WTC11 (cell line): ENCODE results near the gene KDELR1. TPM values are rescaled to one million over a fixed set of nuclear protein-coding genes. Genes with fewer than 3 reads are reported as not detected.

Source experiments
- ATAC-seq: fragments of 200-7000 bp; cut with Tn5 transposase; 2 replicates; pipeline ENCODE4 v1.10.0; 2021; ENCODE audit warnings: mild to moderate bottlenecking, moderate library complexity
- CTCF ChIA-PET: fragments of 300-600 bp; sonication (Branson Sonifier 250); formaldehyde crosslinking; loops from one replicate; lab custom pipeline; 2021; ENCODE audit warnings: antibody characterized with exemption; lab: Charles Lee
- POLR2A ChIA-PET: fragments of 350-600 bp; sonication (Branson Sonifier 250); formaldehyde crosslinking; loops from one replicate; lab custom pipeline; 2021; ENCODE audit warnings: antibody characterized with exemption; lab: Charles Lee
- DNase-seq: peaks from one replicate; pipeline ENCODE4 v3.0.0; 2021; ENCODE audit warnings: low spot score
- H3K27ac Mint-ChIP-seq: 2 replicates; pipeline ENCODE4 v1.8.0; 2021; ENCODE audit warnings: mixed read lengths
- H3K27me3 Mint-ChIP-seq: 2 replicates; pipeline ENCODE4 v1.8.0; 2021; ENCODE audit warnings: low read depth, mild to moderate bottlenecking, moderate library complexity, mixed read lengths
- H3K36me3 Mint-ChIP-seq: 2 replicates; pipeline ENCODE4 v1.8.0; 2021; ENCODE audit warnings: mixed read lengths
- H3K4me1 Mint-ChIP-seq: 2 replicates; pipeline ENCODE4 v1.8.0; 2022; ENCODE audit warnings: mixed read lengths
- H3K4me3 Mint-ChIP-seq: 2 replicates; pipeline ENCODE4 v1.8.0; 2021; ENCODE audit warnings: mild to moderate bottlenecking, moderate library complexity, mixed read lengths
- H3K9me3 Mint-ChIP-seq: 2 replicates; pipeline ENCODE4 v1.8.0; 2021; ENCODE audit warnings: mixed read lengths
- CREB1 ChIP-seq: sonication (generic); formaldehyde crosslinking; IDR thresholded peaks from 2 replicates; pipeline ENCODE4 v1.8.0; 2023; ENCODE audit warnings: mild to moderate bottlenecking, missing genetic modification reagents
- SMAD4 ChIP-seq: sonication (generic); formaldehyde crosslinking; IDR thresholded peaks from 2 replicates; pipeline ENCODE4 v1.8.0; 2022; ENCODE audit warnings: mild to moderate bottlenecking, missing genetic modification reagents
- STAT6 ChIP-seq: sonication (generic); formaldehyde crosslinking; conservative IDR thresholded peaks from 2 replicates; pipeline ENCODE4 v1.8.1; 2023; ENCODE audit warnings: mild to moderate bottlenecking, low read depth, missing genetic modification reagents, moderate library complexity
- TCF7 ChIP-seq: sonication (generic); formaldehyde crosslinking; IDR thresholded peaks from 2 replicates; pipeline ENCODE4 v1.8.0; 2022; ENCODE audit warnings: mild to moderate bottlenecking, low read depth, missing genetic modification reagents, moderate library complexity
- ZNF232 ChIP-seq: sonication (generic); formaldehyde crosslinking; IDR thresholded peaks from 2 replicates; pipeline ENCODE4 v1.8.0; 2022; ENCODE audit warnings: mild to moderate bottlenecking, missing genetic modification reagents
- ZNF512 ChIP-seq: sonication (generic); formaldehyde crosslinking; IDR thresholded peaks from 2 replicates; pipeline ENCODE4 v1.8.1; 2022; ENCODE audit warnings: missing genetic modification reagents, borderline replicate concordance
- total RNA-seq: library from RNA; stranded (reverse); gene quantifications from 3 replicates; pipeline ENCODE4 v1.2.3, GENCODE V29; 2021
- TF ChIP-seq, protein P1 (sequence below): sonication (generic); formaldehyde crosslinking; IDR thresholded peaks from 2 replicates; pipeline ENCODE4 v1.8.1; 2023; ENCODE audit warnings: mild to moderate bottlenecking, missing genetic modification reagents
- TF ChIP-seq, protein P2 (sequence below): sonication (generic); formaldehyde crosslinking; IDR thresholded peaks from 2 replicates; pipeline ENCODE4 v1.8.0; 2022; ENCODE audit warnings: mild to moderate bottlenecking, missing genetic modification reagents
- TF ChIP-seq, protein P3 (sequence below): sonication (generic); formaldehyde crosslinking; IDR thresholded peaks from 2 replicates; pipeline ENCODE4 v1.8.1; 2023; ENCODE audit warnings: mild to moderate bottlenecking, moderate library complexity, missing genetic modification reagents
- TF ChIP-seq, protein P4 (sequence below): sonication (generic); formaldehyde crosslinking; IDR thresholded peaks from 2 replicates; pipeline ENCODE4 v1.8.0; 2023; ENCODE audit warnings: missing genetic modification reagents, mild to moderate bottlenecking, borderline replicate concordance
- TF ChIP-seq, protein P5 (sequence below): fragments of 250-450 bp; sonication (Bioruptor Pico); IDR thresholded peaks from 2 replicates; pipeline ENCODE4 v1.9.0; 2021; ENCODE audit warnings: mild to moderate bottlenecking

The KDELR1 gene
- total RNA-seq, 1 experiment from 2014 or later = 207 TPM

- ChIA-PET POLR2A (no interaction called here), CTCF (interaction anchor here (0.5 to 2.3 kb wide), 8 partner anchors 10 to 199 kb away, joined by 3 to 20 read pairs (median 4); partner anchors contain the start of gene KDELR1)
- DNase-seq (no peak), ATAC-seq (peak; percentile 80)
- no peak for TF ChIP-seq CREB1
- TF ChIP-seq, protein P1, sequence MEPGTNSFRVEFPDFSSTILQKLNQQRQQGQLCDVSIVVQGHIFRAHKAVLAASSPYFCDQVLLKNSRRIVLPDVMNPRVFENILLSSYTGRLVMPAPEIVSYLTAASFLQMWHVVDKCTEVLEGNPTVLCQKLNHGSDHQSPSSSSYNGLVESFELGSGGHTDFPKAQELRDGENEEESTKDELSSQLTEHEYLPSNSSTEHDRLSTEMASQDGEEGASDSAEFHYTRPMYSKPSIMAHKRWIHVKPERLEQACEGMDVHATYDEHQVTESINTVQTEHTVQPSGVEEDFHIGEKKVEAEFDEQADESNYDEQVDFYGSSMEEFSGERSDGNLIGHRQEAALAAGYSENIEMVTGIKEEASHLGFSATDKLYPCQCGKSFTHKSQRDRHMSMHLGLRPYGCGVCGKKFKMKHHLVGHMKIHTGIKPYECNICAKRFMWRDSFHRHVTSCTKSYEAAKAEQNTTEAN (CRISPR knock-in tag) = no peak
- Mint-ChIP-seq H3K4me3 (no peak overlapping the region), H3K36me3 (peaks cover 39% of the 10 kb centered on the region), H3K9me3 (no peaks in the 10 kb centered on the region), H3K27ac (no peak overlapping the region), H3K27me3 (no peaks in the 10 kb centered on the region; the same call in 1 of the 2 replicates), H3K4me1 (no peaks in the 10 kb centered on the region)
Observed at GRCh38 chr19:48381178-48381950, 10.0 kb downstream of the KDELR1 start.

DNA sequence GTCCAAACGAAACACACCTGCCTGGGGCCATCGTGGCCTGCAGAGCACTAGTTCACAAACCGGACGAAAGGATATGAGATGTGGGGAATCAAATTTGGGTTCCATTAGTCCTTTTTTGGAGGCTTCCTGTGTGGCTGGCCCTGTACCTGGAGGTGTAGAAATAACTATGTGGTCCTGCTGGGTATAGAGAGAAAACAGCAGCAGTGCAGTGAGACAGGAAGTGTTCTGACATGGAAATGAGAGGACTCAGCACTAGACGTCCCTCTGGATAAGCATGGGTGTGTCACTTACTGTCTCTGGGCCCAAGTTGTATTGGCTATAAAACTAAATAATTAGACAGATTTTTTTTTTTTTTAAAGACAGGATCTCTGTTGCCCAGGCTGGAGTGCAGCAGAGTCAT lies 12.3 kb downstream of the KDELR1 start:
- H3K9me3 Mint-ChIP-seq = no peaks in the 10 kb centered on the region
- no peak for TF ChIP-seq ZNF232 (CRISPR knock-in tag)
- TF ChIP-seq, protein P1 (CRISPR knock-in tag) = no peak
- TF ChIP-seq, protein P2, sequence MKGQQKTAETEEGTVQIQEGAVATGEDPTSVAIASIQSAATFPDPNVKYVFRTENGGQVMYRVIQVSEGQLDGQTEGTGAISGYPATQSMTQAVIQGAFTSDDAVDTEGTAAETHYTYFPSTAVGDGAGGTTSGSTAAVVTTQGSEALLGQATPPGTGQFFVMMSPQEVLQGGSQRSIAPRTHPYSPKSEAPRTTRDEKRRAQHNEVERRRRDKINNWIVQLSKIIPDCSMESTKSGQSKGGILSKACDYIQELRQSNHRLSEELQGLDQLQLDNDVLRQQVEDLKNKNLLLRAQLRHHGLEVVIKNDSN (CRISPR knock-in tag) = no peak
- no peak for TF ChIP-seq STAT6 (CRISPR knock-in tag)
- TF ChIP-seq, protein P3, sequence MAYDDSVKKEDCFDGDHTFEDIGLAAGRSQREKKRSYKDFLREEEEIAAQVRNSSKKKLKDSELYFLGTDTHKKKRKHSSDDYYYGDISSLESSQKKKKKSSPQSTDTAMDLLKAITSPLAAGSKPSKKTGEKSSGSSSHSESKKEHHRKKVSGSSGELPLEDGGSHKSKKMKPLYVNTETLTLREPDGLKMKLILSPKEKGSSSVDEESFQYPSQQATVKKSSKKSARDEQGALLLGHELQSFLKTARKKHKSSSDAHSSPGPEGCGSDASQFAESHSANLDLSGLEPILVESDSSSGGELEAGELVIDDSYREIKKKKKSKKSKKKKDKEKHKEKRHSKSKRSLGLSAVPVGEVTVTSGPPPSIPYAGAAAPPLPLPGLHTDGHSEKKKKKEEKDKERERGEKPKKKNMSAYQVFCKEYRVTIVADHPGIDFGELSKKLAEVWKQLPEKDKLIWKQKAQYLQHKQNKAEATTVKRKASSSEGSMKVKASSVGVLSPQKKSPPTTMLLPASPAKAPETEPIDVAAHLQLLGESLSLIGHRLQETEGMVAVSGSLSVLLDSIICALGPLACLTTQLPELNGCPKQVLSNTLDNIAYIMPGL = no peak
- TF ChIP-seq TCF7 (CRISPR knock-in tag) = no peak
- TF ChIP-seq, protein P4, sequence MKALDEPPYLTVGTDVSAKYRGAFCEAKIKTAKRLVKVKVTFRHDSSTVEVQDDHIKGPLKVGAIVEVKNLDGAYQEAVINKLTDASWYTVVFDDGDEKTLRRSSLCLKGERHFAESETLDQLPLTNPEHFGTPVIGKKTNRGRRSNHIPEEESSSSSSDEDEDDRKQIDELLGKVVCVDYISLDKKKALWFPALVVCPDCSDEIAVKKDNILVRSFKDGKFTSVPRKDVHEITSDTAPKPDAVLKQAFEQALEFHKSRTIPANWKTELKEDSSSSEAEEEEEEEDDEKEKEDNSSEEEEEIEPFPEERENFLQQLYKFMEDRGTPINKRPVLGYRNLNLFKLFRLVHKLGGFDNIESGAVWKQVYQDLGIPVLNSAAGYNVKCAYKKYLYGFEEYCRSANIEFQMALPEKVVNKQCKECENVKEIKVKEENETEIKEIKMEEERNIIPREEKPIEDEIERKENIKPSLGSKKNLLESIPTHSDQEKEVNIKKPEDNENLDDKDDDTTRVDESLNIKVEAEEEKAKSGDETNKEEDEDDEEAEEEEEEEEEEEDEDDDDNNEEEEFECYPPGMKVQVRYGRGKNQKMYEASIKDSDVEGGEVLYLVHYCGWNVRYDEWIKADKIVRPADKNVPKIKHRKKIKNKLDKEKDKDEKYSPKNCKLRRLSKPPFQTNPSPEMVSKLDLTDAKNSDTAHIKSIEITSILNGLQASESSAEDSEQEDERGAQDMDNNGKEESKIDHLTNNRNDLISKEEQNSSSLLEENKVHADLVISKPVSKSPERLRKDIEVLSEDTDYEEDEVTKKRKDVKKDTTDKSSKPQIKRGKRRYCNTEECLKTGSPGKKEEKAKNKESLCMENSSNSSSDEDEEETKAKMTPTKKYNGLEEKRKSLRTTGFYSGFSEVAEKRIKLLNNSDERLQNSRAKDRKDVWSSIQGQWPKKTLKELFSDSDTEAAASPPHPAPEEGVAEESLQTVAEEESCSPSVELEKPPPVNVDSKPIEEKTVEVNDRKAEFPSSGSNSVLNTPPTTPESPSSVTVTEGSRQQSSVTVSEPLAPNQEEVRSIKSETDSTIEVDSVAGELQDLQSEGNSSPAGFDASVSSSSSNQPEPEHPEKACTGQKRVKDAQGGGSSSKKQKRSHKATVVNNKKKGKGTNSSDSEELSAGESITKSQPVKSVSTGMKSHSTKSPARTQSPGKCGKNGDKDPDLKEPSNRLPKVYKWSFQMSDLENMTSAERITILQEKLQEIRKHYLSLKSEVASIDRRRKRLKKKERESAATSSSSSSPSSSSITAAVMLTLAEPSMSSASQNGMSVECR (CRISPR knock-in tag) = no peak
- TF ChIP-seq ZNF512 = no peak
- no peak for TF ChIP-seq SMAD4 (CRISPR knock-in tag)
- TF ChIP-seq, protein P5, sequence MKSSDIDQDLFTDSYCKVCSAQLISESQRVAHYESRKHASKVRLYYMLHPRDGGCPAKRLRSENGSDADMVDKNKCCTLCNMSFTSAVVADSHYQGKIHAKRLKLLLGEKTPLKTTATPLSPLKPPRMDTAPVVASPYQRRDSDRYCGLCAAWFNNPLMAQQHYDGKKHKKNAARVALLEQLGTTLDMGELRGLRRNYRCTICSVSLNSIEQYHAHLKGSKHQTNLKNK (CRISPR knock-in tag) = no peak
- ATAC-seq = no peak
- H3K27ac Mint-ChIP-seq = no peak overlapping the region; the same call in 1 of the 2 replicates
- no peaks in the 10 kb centered on the region for H3K4me1 Mint-ChIP-seq
- ChIA-PET CTCF (interaction anchor here (0.9 kb wide), 1 partner anchor 12 kb away, joined by 9 read pairs; the partner anchor contains the start of gene KDELR1), POLR2A (interaction anchor here (0.6 kb wide), 1 partner anchor 21 kb away, joined by 3 read pairs; no protein-coding TSS in a partner anchor)
- no peak overlapping the region for H3K4me3 Mint-ChIP-seq
- peaks cover 22% of the 10 kb centered on the region for H3K36me3 Mint-ChIP-seq
- DNase-seq = no peak
- no peaks in the 10 kb centered on the region; the same call in 1 of the 2 replicates for H3K27me3 Mint-ChIP-seq
